ENCODE results near the gene NDOR1.

DNA sequence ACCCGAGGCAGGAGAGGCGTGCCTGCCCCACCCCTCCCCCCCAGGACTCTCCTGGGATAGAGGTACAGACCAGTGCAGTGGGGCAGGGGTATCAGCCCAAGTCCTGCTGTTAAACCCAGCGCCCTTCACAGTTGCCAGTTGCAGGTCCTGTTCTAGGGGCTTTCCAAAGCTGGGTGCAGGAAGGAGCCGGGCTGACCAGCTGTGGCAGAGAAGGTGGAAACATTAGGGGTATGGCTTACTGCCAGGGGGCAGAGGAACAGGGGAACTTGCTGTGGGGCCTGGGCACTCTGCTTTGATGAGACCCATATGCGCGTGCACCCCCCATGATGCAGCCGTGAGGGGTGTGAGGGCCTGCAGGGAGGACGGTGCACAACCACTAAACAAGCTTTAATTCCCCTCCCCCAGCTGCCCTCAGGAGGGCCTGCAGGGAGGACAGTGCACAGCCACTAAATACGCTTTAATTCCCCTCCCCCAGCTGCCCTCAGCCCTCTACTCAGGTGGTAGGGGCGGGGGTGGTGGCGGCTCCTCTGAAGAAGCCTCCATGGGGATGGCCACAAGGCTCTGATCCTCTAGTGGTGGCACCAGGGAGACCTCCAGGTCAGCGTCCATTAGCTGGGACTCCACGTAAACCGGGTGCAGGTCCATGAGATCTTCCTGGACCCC is 34.9 kb upstream of the NDOR1 start:
- TF ChIP-seq CTCF (IDR thresholded peaks at IDR 0.05) (no peak), POLR2A (IDR thresholded peaks at IDR 0.05) (no peak)
